ENCODE data around the gene PSMC1.
"Not testable (repeated sequence)": the region's sequence is repeated elsewhere in the genome, so short reads cannot be mapped to it uniquely, and the experiment has no call there.

Gene PSMC1

DNA sequence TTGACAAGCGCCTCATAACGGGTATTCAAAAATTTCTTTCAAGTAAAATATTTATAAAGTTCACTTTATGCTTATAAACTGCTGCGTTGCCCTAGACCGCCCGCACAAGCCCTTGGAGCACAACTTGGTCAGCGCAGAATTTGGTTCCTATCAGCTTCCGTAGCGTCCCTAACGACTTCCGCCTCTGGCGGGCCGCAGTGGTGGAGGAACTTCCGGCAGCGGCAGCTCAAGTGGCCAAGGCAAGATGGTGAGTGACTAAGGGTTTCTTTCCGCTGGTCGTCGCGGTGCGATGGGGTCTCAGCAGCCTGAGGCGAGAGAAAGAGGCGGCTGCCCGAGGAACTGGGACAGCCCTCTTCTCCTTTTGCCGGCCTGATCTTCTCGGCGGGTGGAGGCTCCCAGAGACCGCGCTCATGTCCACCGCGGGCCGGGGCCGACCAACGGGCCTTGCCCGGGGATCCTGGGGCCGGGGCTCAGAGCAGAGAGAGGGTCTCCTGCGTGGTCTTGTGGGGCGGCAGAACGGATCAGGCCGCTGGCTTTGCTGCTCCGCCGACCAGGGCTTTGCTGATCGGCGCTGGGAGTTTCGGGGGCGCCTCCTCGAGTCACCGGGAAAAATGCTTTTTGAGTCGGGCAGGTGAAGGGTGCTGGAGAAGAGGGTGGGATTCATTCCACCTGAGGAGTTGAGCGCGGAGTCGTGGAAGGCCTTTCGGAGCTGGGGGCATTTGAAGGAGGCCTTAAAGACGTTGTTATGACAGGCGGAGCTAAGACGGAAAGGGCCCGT lies at the start of gene PSMC1:
Gene PSMC1 (plus strand): TSS at position 200 of the 778 bp plus-strand sequence. CDS start 45 bp downstream, at position 245.
- DNase-seq: peak; percentile 89

DNA sequence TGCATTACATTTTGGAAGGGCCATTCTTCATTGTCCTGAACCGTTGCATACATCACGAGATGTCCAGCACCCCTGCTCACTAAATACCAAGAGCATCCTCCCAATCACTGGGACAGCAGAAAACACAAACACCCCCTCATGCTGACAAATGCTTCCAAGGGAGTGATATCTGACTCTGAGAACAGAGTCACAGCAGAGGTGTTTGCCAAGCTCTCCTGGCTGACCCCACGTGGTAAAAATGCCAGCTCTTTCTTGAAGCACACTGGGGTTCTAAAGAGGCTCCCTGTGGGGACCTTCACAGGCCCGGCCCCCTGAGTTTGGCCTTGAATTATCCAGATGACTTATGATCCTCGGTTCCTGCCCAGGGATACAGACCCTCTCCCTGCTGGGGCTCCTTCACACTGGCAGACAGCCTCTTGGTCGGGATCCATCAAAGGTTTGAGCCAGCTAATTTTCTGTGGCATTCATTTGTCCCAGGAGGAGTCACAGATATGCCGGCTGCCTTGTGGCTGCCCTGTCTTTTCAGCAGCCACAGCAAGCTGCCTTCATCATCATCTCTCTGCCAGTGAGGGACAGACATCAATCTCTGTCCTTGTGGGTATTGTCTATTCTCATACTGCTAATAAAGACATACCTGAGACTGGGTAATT lies 43.1 kb upstream of the PSMC1 start:
- DNase-seq: no peak

DNA sequence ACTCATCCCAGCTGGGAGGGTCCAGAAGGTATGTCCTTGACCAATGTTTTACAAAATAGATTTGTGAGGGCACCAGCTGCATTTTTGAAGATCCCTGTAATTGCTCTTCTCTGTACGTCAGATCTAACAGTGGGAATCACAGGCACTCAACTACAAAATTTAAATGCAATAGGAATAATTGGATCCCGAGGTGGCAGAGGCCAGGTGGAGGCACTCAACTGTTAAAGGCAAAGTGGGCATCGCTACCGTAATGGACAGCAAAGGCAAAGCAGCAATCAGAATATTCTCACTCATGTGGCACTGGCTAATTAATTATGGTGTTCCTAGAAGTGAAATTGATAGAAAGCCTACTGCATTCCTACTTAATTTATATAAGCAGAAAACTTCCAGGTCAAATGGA lies 27.9 kb upstream of the PSMC1 start:
- DNase-seq: no peak

DNA sequence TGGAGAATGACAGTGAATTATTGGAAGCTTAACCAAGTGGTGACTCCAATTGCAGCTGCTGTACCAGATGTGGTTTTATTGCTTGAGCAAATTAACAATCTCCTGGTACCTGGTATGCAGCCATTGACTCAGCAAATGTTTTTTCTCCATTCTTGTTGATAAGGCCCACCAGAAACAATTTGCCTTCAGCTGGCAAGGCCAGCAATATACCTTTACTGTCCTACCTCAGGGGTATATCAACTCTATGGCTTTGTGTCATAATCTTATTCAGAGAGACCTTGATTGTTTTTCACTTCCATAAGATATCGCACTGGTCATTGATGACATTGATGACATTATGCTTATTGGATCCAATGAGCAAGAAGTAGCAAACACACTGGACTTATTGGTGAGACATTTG lies 26.4 kb upstream of the PSMC1 start:
- not testable (repeated sequence) for DNase-seq

DNA sequence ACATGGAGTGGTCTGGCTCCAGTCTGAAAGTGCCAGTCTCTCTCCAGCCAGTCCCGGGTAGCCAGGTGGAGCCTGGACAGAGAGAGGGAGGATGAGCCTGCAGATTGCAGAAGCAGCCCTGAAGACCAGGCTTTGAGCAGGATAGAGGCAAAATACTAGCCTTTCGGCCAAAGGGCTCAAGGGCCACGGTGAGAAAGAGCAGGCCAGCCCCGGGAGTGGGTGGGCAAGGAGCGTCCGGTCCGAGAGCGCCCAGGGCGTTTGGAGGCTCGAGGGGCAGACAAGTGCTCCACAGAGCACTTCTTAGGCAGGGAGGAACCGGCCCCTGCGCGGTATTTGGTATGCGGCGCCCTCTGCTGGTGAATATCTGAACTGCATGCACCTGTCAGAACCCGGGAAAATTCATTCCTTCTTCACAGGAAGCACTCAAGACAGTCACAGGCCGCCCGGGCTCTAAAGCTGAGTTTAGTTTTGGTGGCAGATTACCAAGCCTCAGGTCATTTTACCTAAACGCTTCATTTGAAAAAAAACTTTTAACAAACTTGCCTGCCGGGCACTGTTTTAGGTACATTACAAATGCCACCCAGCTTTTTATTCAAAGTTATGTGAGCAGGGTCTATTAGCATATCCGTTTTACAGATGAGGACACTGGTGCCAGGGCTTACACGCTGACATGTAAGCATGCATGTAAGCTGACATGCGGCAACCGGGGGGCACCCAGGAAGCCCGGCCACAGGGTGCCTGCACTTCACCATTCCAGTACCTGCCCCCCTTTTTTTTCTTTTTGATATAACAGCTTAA lies 21.0 kb upstream of the PSMC1 start:
- DNase-seq: no peak

DNA sequence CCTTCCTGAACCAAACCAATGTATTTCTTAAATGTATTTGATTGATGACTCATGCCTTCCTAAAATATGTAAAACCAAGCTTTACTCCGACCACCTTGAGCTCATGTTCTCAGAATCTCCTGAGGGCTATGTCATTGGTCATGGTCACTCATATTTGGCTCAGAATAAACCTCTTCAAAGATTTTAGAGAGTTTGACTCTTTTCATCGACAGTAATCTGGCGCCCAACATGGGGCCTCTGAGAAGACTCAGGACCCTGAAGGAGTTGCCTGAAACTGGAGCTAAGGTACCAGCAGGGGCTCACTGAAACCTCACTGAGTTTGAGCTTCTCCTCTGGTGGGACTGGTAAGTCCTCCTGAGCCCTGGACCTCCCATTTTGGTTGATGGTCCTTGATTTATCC lies 17.2 kb upstream of the PSMC1 start:
- no peak for DNase-seq

DNA sequence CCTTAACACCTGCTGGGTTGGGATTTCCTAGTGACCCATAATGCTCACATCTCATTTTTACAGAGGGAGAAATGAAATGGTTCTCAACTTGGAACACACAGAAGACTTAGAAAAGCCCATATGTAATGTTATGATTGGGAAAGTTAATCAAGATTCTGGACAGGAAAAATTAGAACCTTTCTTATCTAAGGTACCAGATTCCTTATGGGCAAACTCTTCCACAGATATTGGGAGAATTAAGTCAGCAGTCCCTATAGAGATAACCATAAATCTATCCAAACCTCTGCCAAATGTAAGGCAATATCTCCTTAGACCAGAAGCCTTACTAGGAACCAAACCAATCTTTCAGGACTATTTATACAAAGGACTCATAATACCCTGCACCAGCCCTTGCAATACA lies 13.9 kb upstream of the PSMC1 start:
- DNase-seq: no peak

DNA sequence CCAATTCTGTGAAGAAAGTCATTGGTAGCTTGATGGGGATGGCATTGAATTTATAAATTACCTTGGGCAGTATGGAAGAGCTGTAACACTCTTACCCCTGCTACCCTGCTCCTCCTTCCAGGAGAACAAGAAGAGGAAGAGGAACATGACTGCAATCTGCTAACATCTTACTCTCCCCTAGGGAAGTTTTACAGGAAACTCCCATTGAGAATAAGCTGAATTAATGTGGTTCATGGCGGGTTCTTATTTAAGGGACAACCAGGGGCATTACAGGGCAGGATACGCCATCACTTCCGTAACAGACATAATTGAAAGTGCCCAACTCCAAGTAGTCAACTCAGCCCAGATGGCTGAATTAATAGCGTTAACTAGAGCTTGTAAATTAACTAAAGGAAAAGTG lies 9.4 kb upstream of the PSMC1 start:
- no peak for DNase-seq

DNA sequence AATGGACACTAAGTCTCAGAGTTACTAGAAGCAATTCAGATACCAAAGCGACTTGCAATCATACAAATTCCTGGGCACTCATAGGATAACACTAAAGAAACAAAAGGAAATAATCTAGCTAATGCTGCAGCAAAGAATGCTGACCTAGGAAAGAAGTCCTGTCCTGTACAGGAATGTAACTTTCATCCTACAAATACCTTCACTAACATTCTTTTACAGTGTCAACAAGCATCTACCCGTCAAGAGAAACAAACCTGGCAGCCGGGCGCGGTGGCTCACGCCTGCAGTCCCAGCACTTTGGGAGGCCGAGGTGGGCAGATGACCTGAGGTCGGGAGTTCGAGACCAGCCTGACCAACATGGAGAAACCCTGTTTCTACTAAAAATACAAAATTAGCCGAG lies 8.9 kb upstream of the PSMC1 start:
- not testable (repeated sequence) for DNase-seq

DNA sequence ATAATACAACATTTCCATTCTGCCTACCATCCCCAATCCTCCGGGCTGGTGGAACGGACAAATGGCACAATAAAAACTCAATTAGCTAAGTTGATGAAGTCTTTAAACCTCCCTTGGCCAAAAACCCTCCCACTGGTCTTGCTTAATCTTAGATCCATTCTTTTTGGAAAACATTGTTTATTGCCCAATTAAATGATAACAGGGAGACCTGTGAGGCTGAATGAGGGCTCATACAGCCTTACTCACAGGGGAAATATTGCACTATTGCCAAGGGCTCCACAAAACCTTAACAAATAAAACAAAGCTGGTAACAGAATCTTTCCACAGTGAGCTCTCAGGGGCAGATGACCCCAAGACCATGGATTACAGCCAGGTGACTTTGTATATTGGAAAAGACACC lies 7.8 kb upstream of the PSMC1 start:
- no peak for DNase-seq

DNA sequence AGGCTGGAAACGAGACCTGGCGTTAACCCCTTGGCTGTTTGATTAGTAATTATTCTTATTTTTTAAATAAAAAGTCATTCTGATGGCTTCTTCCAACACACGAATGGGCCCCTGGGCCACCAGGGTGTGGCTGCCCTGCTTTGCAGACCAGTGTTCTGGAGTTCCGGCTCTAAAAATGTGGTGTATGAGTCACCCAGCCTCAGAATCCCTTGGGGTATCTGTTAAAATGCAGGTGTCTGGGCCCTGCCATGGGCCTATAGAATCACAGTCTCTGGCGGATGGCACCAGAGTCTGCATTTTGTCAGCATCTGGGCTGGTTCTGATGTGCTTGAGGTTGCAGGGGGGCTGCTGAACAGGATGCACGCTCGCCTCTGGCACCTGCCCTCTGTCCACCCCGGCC lies 2.5 kb upstream of the PSMC1 start:
- no peak for DNase-seq

DNA sequence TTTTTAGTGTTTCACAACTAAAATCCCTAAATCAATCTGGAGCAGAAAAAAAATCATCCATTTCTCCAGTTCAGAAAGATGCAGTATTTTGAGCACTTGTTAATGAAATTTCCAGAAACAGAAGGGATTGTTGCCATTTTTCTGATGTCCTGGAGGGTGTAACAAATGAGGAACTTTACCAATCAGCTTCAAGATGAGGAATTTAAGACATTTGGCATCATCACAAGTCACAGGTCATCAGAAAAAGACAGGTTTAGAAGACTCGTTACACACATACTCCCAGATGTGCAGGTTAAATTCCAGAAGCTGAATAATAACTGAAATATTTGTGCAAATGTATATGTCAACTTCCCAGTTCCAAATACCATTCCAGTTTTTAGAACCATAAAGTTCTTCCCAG lies 482 bp upstream of the PSMC1 start:
- no peak for DNase-seq

DNA sequence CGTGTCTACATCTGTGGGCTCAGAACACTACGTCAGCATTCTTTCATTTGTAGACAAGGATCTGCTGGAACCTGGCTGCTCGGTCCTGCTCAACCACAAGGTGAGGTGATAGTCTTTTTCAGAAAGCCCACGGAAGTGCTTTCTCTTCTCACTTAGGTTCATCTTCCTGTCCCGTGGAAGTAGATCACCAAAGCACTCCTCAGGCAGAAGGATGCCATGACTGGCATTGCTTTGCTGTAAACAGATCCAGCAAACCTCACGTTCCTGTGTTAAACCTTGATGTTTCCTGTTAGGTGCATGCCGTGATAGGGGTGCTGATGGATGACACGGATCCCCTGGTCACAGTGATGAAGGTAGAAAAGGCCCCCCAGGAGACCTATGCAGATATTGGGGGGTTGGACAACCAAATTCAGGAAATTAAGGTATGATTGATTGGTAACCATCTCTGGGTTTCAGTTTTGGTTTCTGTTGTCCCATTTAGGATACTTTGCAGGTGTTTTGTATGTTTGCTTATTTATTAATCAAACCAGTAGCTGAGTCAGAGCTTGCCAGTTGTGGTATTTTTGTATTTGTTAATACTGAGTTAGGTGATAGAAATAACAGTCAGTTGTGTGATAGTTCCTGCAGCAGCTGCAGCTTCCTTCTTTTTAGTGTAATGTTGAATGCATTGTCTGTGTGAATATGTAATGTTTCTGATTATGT lies 7.5 kb downstream of the PSMC1 start:
- DNase-seq: no peak

DNA sequence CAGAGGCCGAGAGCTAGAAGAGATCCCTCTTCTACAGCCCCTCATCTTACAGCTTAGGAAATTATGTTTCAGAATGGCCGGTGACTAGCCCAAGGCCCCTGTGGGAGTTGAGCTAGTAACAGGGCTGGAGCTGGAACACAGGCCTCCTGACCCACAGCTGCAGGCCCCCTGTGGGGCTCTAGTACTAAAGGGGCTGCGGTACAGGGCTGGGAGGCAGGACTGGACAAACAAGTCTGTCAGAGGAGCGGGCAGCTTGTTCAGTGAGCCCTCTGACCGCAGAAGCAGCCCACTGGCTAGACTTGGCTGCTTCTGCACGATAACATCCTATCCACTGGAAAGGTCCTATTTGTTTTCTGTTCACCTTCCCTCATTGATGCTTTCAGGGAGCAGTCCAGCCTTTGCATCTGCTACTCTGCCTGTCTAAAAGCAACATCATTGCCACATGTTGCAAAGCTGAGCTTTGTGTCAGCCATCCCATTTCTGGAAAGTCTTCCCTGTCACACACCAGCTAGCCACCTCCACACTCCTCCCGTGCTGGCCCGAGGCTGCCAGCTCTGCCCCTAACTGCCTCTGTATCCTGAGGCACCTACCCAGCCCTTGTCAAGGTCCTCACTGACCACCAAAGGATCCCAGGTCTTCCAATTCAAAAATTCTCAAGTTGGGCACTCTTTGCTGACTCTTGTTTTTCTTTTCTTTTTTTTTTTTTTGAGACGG lies 10.2 kb downstream of the PSMC1 start:
- DNase-seq: no peak

DNA sequence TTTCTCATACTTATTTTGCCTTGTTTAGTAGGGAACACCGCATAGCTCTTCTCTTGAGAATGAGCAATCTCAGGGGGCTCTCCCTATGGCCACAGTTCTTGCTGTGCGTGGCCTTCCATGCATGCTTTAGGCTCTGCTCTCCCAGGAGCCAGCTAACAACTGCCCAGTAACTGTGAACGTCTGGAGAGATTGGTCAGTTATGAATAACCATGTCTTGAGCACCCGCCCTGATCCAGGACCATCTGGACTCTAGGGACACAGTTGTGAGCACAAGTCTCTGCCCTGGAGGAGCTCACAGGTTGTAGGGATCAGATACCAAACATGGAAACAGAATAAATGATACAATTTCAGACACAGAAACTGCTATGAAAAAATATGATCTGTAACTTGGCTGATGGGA lies 12.1 kb downstream of the PSMC1 start:
- no peak for DNase-seq

DNA sequence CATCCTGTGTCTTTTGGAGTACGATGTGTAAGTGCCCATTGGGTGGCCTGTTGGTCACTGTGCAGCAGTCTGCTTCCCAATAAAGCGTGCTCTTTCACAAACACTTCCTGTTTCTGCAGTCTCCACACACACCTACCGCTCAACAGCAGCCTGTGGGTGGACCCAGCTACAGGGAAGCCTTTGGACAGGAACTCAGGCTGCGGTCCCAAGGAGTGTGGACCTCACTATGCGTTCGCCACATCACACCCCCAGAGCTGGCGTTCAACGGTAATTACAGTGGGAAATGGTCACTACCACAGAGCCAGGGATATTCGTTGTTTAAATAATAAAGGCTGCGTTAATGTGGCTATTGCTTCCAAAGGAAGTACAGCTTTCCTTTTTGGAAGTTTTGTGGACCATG lies 16.2 kb downstream of the PSMC1 start:
- DNase-seq: no peak

DNA sequence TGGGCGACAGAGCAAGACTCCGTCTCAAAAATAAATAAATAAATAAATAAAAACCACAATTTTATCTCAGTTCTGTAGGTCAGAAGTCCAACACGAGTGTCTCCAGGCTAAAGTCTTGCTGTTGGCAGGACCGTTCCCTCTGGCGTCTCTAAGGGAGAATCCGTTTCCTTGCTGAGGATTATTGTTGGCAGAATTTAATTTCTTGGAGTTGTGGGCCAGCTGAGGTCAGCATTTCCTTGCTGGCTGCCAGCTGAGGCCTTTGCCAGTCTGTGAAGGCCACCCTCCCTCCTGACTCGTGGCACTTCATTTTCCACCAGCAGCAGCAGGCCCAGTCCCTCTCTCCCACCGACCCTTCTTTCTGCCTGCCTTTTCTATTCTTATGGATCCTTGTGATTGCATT lies 17.2 kb downstream of the PSMC1 start:
- DNase-seq: no peak

DNA sequence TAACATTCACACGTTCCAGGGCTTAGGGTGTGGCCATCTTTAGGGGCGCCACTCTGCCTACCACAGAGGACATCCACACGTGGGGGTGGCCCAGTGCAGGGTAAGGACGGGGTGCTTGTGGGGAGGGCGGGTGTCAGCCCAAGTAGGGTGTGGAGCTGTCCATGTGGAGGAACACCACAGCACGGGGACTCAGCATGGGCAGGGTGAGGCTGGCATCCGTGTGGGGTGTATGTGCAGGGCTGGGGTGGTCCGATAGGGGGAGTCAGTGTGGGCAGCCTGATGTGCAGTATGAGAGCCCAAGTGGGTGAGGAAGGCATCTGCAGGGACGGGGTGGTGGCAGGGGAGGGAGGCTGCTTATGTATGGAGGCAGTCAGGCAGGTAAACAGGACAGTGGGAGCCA lies 17.7 kb downstream of the PSMC1 start:
- DNase-seq: no peak

DNA sequence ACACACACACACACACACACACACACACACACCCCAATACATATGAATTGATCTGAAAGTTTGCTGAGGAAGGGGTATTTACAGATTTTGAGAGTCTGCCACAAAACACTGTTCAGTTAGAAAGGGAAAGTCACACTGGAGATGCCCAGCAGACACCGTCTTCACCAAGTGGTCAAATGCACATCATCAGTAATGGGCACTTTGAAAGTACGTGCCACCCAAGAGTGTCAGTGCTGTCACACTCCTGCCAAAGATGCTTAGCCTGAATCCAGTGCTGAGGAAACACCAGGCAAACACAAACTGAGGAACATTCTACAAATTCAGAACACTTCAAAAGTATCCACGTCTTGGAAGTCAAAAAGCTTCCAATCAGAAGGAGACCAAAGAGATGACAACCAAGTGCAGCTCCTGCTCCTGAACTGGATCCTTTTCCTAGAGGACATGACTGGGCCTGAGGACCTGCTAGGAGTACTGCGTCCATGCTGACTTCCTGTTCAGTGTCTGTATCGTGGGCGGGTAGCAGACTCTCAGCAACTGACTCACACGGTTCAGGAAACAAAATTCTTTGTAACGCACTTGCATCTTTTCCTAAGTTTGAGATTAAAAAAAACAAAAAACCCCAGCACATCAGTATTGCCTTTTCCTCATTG lies 18.6 kb downstream of the PSMC1 start:
- DNase-seq: no peak

DNA sequence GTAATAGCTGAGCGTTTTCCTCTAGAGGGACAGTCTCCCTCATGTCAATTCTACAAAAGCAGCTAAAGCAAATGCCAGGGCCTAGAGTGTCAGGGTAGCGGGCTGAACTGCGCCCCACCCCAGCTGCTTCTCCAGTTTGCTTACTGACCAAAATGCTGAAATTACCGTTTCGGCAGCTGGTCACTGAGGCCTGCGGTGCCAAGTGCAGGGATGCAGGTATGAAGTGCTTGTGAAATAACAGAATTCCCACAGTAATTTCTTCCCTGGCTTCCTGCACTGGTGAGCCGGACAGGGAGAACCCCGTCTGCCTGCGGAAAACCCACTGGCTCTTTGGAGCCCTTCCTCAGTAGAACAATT lies 19.1 kb downstream of the PSMC1 start:
- no peak for DNase-seq

DNA sequence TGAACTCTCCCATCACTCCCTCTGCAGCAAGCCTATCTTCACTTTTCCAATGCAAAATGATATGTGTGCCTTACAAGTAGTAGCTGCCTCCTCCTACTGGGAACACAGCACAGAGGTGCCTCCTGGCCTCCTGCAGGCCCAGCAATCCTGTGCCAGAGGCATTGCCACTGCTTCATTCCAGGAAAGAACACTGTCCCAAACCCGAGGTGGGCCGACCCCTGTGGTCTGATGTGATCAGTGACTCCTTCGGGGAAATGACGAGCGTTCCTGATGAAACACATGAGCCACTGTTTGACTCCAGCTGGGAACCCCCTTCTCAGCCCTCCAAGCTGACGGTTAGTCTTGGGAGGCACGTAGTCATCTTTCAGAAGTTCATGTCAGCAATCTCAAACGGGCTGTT lies 19.5 kb downstream of the PSMC1 start:
- DNase-seq: no peak

All from DMS79 (cell line).